Lung (tissue), 12 donors: ENCODE data around the gene PAPPA2. TPM values are rescaled to one million over a fixed set of nuclear protein-coding genes. Genes with fewer than 3 reads are reported as not detected.
"Not testable (repeated sequence)": the region's sequence is repeated elsewhere in the genome, so short reads cannot be mapped to it uniquely, and the experiment has no call there.

Experiments used
- ATAC-seq: fragments of 200-7000 bp; cut with Tn5 transposase; one replicate; pipeline ENCODE4 v1.9.1; 2020; ENCODE audit warnings: moderate number of reproducible peaks; ENCODE audit not compliant: insufficient read depth, low FRiP score
- DNase-seq, 3 donors: peaks; one replicate each; pipeline ENCODE4 v3.0.0-alpha.2; 2013 to 2017
- H3K27ac ChIP-seq, 2 donors: one replicate each; pipeline ENCODE4 v1.5.1; 2013; ENCODE audit warnings: mild to moderate bottlenecking in 2 of 2, moderate library complexity in 2 of 2, control low read depth in 1 of 2, inconsistent platforms in 1 of 2, low read depth in 1 of 2, low read length in 1 of 2
- H3K27me3 ChIP-seq, 3 donors: one replicate each; pipeline ENCODE4 v1.5.1; 2013; ENCODE audit warnings: low read length in 2 of 3; ENCODE audit not compliant: control insufficient read depth in 3 of 3, insufficient read depth in 3 of 3
- H3K36me3 ChIP-seq, 4 donors: one replicate each; pipeline ENCODE4 v1.5.1; 2013; ENCODE audit warnings: low read length in 4 of 4, mild to moderate bottlenecking in 1 of 4, moderate library complexity in 1 of 4; ENCODE audit not compliant: control insufficient read depth in 4 of 4, insufficient read depth in 4 of 4
- H3K4me1 ChIP-seq, 5 donors: one replicate each; pipeline ENCODE4 v1.5.1; 2013; ENCODE audit warnings: low read length in 5 of 5, mild to moderate bottlenecking in 2 of 5, moderate library complexity in 1 of 5; ENCODE audit not compliant: control insufficient read depth in 5 of 5, insufficient read depth in 5 of 5
- H3K4me3 ChIP-seq: one replicate; pipeline ENCODE4 v1.5.1; 2013; ENCODE audit warnings: mild to moderate bottlenecking, control low read depth, moderate library complexity
- H3K9ac ChIP-seq, 2 donors: one replicate each; pipeline ENCODE4 v1.5.1; 2013; ENCODE audit warnings: low read length in 2 of 2, control low read depth in 1 of 2; ENCODE audit not compliant: insufficient read depth in 1 of 2
- H3K9me3 ChIP-seq, 4 donors: one replicate each; pipeline ENCODE4 v1.5.1; 2013; ENCODE audit warnings: low read length in 3 of 4, mild to moderate bottlenecking in 1 of 4, moderate library complexity in 1 of 4; ENCODE audit not compliant: control insufficient read depth in 4 of 4, insufficient read depth in 3 of 4
- WGBS, 2 donors: extraction: QIAGEN DNeasy Blood & Tissue Kit; methylation state at CpG; one replicate each; pipeline ENCODE4 v1.1.7; 2013; 5-methylcytosine and 5-hydroxymethylcytosine counted together
- polyA plus RNA-seq, 2 donors: library from polyadenylated mRNA; stranded (reverse); fragments of 200-250 nt; gene quantifications; one replicate each; pipeline ENCODE4 v1.2.1, GENCODE V29; 2013
- total RNA-seq, 2 donors: library from RNA; depleted of rRNA in 1 of 2; stranded (reverse); fragments of >200 nt in 1 of 2; gene quantifications; one replicate each; pipeline ENCODE4 v1.2.1, GENCODE V29; 2014 to 2021
- TF ChIP-seq, protein P1 (sequence below): IDR thresholded peaks from 2 replicates; pipeline ENCODE4 v1.5.1; 2012; ENCODE audit warnings: mild to moderate bottlenecking; ENCODE audit errors: control extremely low read depth, extremely low read depth
- donor health status: control.
- donor health status: control.
- donor health status: Bipolar disorder and iron deficiency.
- donor health status: healthy.
- donor health status: DM: yes; HTN: yes; CAD: no.

The PAPPA2 gene
- total and polyA plus RNA-seq, 4 donors = 0.02 to 0.55 (median 0.32) TPM

DNA sequence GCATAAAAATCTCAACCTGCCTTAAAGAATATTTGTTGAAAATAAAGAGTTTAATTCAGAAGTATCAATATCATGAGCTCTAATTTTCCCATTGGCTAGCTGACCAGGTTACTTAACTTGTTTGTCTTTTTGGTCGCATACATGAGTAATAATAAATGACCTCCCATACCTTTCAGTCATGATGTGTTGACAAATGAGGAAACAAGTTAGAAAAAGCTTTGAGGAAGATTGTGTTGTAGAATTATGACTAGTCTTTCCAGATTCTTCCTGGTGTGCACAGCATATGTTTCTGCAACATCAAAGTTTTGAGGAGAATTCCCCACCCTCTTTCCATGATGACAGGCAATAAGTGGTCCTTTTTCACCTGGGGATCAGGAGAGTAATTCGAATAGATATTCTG lies 17.6 kb upstream of the PAPPA2 start:
- 64 to 75% methylated on average over 2 of the region's 2 CpGs for WGBS, 2 donors
- Histone ChIP-seq H3K27me3 (peaks cover 0 to 3% (median 0%) of the 10 kb centered on the region in 3 donors), H3K4me1 (no peaks in the 10 kb centered on the region), H3K36me3 (no peaks in the 10 kb centered on the region), H3K9ac (no peak overlapping the region), H3K9me3 (peaks cover 0 to 1% (median 0%) of the 10 kb centered on the region in 4 donors), H3K27ac (no peak overlapping the region), H3K4me3 (no peak overlapping the region)
- DNase-seq (no peak), ATAC-seq (no peak)
- TF ChIP-seq, protein P1, sequence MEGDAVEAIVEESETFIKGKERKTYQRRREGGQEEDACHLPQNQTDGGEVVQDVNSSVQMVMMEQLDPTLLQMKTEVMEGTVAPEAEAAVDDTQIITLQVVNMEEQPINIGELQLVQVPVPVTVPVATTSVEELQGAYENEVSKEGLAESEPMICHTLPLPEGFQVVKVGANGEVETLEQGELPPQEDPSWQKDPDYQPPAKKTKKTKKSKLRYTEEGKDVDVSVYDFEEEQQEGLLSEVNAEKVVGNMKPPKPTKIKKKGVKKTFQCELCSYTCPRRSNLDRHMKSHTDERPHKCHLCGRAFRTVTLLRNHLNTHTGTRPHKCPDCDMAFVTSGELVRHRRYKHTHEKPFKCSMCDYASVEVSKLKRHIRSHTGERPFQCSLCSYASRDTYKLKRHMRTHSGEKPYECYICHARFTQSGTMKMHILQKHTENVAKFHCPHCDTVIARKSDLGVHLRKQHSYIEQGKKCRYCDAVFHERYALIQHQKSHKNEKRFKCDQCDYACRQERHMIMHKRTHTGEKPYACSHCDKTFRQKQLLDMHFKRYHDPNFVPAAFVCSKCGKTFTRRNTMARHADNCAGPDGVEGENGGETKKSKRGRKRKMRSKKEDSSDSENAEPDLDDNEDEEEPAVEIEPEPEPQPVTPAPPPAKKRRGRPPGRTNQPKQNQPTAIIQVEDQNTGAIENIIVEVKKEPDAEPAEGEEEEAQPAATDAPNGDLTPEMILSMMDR = no peak

- Histone ChIP-seq H3K9ac (no peak overlapping the region), H3K27ac (no peak overlapping the region), H3K4me1 (no peaks in the 10 kb centered on the region), H3K36me3 (no peaks in the 10 kb centered on the region), H3K9me3 (peaks cover 0 to 1% (median 0%) of the 10 kb centered on the region in 4 donors), H3K4me3 (no peak overlapping the region), H3K27me3 (peaks cover 0 to 3% (median 0%) of the 10 kb centered on the region in 3 donors)
- ATAC-seq (no peak), DNase-seq (no peak)
- 72 to 83% methylated on average over 4 of the region's 4 CpGs for WGBS, 2 donors
- TF ChIP-seq, protein P1 = no peak
Measured at GRCh38 chr1:176448340-176448739, 14.6 kb upstream of the PAPPA2 start.

DNA sequence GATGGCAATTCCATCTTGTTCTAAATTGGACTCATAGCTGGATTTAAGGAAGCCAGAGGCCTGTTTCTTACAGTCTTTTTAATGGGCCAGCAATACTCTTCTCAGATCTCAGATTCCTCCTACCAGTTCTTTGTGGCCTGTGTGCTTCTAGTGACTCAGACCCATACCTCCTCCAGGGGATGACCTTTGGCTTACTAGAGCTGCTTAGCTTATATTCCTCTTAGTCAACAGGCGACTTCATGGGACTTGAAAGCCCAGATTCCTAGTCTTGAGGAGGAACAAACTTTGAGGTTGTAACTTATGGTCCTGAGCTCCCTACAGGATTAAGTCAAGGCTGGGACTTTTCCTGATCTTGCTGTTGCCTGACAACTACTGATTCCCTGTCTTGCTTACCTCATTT lies 12.4 kb upstream of the PAPPA2 start:
- Histone ChIP-seq H3K9me3 (no peaks in the 10 kb centered on the region), H3K36me3 (no peaks in the 10 kb centered on the region), H3K4me1 (no peaks in the 10 kb centered on the region), H3K27me3 (no peaks in the 10 kb centered on the region), H3K4me3 (no peak overlapping the region), H3K9ac (no peak overlapping the region), H3K27ac (no peak overlapping the region)
- no peak for ATAC-seq
- TF ChIP-seq, protein P1 = no peak
- WGBS, 2 donors = 56 to 77% methylated on average over 1 of the region's 1 CpG
- no peak for DNase-seq

DNA sequence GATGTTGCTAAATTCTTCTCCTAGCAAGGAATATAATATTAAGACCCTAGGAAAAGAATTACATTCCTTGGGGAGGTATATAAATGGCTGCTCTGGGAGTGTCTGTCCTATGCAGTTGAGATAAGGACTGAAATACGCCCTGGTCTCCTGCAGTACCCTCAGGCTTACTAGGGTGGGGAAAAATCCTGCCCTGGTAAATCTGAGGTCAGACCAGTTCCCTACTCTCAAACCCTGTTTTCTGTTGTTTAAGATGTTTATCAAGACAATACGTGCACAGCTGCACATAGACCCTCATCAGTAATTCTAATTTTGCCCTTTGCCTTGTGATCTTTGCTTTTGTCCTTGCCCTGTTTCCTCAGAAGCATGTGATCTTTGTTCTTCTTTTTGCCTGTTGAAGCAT lies 11.2 kb upstream of the PAPPA2 start:
- H3K4me1 ChIP-seq, ATAC-seq, H3K27ac ChIP-seq, H3K36me3 ChIP-seq, H3K9me3 ChIP-seq, H3K4me3 ChIP-seq, DNase-seq, H3K9ac ChIP-seq, H3K27me3 ChIP-seq: not testable (repeated sequence)
- WGBS, 2 donors = 83 to 90% methylated on average over 2 of the region's 2 CpGs
